Measurements from ENCODE around the gene DERL3.
"Not testable (repeated sequence)": the region's sequence is repeated elsewhere in the genome, so short reads cannot be mapped to it uniquely, and the experiment has no call there.

Gene DERL3

DNA sequence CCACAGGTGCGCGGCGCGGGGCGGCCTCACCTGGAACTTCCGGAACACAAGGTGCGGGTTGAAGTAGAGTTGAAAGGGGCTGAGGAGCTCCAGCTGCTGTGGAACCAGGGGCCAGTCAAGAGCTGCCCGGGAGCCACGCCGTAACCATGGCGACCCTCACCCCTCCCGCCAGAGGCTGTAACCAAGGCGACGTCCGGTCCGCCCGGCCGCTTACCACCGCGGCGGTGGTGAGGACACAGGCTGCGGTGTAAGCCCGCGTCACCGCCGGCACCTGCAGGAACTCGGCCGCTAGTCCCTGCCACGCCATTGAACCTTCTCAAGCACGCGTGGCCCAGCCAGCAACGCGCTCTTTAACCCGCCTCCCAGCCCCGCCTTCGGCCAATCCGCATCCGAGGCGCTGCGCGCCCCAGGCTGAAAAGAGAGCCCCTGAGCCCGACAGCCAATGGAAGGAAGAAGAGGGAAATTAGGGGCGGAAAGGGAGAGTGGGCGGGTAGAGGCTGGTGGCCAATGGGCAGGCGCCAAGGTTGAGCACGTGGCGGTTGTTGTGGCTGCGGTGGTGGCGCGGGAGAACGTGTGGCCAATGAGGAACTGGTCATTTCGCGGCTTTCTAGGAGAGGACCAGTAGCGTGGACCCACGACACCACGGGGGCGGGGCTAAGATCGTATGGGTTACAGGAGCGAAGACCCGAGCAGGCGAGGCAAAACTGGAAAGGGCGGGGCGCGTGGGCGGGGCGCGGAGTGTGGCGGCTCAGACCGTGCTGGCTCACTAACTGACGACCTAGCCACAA lies at the start of gene DERL3:
DERL3 (minus strand) TSS at position 326 of the 788 bp plus-strand sequence; CDS start at position 307, 19 bp downstream.
- DNase-seq: peak; percentile 96 to 99

- no peak for DNase-seq
Observed at GRCh38 chr22:23884140-23884539, 45.3 kb upstream of the DERL3 start.

GRCh38 chr22:23883658-23884057 lies 44.9 kb upstream of the DERL3 start:
- no peak for DNase-seq

DNA sequence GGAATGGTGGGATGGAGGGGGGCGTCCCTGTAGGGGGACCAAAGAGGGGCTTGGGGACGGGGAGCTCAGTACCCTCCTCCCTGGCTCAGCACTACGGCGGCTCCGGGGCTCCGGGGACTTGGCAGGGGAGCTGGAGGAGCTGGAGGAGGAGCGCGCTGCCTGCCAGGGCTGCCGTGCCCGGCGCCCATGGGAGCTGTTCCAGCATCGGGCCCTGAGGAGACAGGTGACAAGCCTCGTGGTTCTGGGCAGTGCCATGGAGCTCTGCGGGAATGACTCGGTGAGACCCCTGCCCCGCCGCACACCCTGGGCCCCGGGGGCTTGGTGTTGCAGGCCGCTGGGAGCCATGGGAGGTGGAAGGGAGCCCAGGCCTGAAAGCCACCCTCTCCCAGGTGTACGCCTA lies 43.6 kb upstream of the DERL3 start:
- DNase-seq: no peak

- no peak for DNase-seq
Observed at GRCh38 chr22:23878219-23878618, 39.4 kb upstream of the DERL3 start.

- no peak for DNase-seq
Observed at GRCh38 chr22:23877566-23877965, 38.8 kb upstream of the DERL3 start.

DNA sequence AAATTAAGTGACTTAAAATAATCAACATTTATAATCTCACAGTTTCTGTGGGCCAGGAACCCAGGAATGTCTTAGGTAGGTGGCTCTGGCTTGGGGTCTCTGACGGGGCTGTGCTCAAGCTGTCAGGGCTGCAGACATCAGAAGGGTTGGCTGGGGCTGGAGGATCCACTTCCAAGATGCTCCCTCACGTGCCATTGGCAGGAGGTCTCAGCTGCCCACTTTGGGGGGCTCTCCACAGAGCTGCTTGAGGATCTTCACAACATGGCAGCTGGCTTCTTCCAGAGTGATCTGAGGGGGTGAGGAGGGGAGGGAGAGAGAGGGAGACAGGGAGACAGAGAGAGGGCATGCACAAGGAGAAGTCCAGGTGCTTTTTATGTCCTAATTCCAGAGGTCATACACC lies 37.0 kb upstream of the DERL3 start:
- no peak for DNase-seq

DNA sequence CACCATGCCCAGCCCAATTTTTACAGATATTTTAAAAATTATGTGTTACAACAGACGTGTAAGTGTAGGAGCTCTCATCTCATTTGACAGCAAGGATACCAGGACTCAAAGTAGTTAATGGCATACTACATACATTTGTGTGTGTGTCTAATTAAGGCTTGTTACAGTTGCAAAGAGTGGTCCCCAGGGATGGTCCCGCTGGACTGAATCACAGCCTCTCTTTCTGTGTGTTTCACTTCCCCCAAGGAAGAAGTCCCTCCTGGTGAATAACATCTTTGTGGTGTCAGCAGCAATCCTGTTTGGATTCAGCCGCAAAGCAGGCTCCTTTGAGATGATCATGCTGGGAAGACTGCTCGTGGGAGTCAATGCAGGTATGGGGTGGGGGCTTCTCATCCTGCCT lies 36.1 kb upstream of the DERL3 start:
- no peak for DNase-seq

DNA sequence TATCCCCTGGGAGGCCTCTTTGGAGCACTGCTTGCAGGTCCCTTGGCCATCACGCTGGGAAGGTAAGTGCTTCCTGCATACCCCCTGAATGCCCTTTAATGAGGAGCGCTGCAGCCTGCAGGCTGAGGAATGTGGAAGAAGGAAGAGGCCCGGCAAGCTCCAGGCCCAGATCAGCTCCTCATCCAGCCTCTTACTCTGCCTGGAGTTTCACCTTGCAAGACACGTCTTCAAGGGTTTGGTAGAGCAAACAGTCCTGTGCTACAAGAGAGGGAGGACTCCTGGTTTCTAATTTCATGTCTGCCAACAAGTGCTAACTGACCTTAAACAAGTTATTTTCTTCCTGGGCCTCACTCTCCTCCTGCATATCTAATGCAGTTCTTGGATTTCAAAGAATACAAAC lies 29.8 kb upstream of the DERL3 start:
- no peak for DNase-seq

DNA sequence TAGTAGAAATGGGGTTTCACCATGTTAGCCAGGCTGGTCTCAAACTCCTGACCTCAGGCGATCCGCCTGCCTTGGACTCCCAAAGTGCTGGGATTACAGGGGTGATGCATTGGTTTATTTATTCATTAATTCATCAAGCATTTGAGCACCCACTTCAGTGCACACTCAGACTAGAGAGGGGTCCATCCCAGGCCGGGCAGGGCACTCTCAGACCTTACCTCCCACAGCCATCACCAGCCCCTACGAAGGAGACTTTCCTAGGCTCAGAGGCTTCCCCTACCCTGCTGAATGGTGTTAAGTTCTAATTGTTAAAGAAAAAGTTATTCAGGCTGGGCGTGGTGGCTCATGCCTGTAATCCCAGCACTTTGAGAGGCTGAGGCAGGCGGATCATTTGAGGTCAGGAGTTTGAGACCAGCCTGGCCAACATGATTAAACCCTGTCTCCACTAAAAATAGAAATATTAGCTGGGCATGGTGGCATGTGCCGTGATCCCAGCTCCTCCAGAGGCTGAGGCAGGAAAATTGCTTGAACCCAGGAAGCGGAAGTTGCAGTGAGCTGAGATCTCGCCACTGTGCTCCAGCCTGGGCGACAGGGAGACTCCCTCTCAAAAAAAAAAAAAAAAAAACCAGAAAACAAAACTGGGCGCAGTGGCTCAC lies 25.8 kb upstream of the DERL3 start:
- DNase-seq: not testable (repeated sequence)

DNA sequence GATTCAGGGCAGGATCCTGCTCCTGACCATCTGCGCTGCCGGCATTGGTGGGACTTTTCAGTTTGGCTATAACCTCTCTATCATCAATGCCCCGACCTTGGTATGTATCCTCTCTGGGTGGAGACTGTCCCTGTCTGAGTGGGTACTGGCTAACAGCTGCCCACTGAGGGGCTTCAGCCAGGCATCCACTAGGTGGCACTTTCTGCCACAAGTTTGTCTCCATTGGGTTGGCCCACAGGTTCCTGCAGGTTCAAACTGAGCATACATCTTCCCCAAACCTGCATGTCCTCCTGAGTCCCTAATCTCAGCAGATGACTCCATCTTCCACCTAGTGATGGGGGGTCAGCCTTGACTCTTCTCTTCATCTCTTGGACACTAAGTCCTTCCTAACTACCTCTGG lies 23.3 kb upstream of the DERL3 start:
- peak; percentile 31 to 42 for DNase-seq

DNA sequence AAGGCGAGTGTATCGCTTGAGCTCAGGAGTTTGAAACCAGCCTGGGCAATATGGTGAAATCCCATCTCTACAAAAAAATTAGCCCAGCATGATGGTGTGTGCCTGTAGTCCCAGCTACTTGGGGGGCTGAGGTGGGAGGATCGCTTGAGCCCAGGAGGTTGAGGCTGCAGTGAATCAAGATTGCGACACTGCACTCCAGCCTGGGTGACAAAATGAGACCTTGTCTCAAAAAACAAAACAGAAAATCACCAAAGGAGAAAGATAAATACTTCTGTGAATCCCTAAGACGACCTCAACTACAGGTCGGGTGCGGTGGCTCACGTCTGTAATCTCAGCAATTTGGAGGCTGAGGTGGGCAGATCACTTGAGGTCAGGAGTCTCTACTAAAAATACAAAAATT lies 21.4 kb upstream of the DERL3 start:
- DNase-seq: not testable (repeated sequence)

- no peak for DNase-seq
Observed at GRCh38 chr22:23859201-23859600, 20.4 kb upstream of the DERL3 start.

- no peak for DNase-seq
Observed at GRCh38 chr22:23858484-23858815, 19.6 kb upstream of the DERL3 start.

DNA sequence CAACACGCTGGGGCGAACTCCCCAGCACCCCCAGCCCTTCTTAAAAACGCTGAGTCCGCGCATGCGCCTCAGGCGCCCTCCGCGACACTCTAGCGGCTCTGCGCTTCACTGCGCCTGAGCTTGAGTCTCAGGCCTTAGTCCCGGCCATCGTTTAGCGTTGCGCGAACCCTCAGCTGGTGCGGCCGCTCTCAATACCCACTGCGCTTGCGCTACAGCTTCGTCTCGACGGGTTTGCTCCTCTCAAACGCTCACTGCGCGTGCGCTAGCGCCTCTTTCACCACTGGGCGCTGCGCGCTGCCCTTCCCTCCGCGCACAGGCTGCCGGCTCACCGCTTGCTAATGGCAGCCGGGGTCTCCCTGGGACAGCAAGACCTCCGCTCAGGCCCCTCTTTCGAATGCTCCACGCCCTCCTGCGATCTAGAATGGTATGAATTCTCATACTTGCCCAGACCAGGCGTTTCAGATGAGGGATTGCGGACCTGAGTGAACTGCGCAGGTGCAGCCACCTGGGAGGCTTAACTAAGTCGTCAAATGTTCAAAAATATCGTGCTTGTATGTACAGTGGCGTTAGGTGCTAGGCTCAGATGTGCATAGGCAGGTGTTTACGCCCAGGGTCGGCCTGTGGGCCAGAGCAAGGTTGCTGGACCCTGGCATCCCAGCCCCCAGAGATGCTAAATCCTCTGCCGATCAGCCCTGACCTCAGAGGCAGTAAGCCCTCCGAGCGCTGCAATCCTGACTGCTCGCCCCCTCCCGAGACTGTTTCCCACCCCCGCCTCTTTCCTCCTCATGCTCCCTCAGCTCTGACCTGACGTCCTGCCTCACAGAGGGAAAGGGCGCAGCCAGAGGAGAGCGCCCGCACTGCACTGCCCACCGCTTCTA lies 19.0 kb upstream of the DERL3 start, which contains the start of gene SLC2A11:
SLC2A11 (plus strand) TSS at position 270 of the 878 bp plus-strand sequence; CDS start at position 395, 125 bp downstream.
- peak; percentile 95 to 98 for DNase-seq

DNA sequence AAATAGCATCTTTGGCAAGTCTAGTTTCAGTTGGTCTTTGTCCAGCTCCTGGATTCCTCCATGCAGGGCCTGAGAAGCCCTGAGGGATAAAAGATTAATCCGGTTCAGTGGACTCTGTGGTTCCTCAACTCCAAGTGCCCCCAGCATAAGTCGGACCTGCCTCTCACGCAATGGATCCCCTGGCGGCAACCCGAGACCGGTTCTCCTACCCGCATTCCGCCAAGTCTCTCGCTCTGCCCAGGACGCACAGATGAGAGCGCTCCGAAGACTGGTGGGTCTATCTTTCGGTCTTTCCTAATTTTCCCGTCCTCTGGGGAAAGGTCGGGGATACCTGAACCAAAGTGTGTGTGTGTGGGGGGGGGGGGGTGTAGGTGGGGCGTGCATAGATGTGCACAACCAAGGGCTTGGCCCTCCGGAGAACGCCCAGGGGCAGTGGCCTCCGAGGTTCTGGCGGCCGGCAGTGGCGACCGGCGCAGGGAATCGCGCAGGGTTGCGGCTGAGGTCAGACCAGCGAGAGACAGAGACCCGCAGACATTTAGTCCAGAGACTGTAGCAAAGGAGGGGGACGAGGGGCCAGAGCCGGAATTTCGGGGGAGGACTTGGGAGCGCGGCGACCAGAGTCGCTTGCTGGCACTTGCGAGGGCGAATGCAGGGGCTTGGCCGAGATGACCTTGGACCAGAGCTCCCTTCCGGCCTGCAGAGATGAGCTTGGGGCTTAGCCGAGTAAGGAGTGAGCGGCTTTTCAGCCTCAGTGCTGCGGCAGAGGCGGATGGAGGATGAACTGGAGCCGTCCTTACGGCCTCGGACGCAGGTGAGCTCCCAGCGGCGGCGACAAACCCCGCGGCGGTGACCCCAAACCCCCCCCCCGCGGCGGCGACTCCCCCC lies 18.2 kb upstream of the DERL3 start:
- peak; percentile 13 to 27 for DNase-seq

DNA sequence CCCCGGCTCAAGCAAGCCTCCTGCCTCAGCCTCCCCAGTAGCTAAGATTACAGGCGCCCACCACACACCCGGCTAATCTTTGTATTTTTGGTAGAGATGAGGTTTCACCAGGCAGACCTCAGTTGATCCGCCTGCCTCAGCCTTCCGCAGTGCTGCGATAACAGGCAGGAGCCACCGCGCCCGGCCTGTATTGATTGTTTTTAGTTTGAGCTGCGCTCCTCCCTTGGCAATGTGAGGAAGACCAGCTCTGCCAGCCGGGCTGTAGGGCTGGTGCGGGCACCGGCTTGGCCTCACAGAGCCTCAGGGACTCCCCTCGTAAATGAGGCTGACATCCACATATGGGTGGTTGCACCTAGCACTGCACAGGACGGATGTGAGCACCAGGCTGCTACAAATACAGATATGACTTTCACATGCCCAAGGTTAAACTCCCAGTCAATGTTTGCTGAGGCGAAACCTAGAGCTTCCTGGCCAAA lies 11.4 kb upstream of the DERL3 start:
- no peak for DNase-seq

DNA sequence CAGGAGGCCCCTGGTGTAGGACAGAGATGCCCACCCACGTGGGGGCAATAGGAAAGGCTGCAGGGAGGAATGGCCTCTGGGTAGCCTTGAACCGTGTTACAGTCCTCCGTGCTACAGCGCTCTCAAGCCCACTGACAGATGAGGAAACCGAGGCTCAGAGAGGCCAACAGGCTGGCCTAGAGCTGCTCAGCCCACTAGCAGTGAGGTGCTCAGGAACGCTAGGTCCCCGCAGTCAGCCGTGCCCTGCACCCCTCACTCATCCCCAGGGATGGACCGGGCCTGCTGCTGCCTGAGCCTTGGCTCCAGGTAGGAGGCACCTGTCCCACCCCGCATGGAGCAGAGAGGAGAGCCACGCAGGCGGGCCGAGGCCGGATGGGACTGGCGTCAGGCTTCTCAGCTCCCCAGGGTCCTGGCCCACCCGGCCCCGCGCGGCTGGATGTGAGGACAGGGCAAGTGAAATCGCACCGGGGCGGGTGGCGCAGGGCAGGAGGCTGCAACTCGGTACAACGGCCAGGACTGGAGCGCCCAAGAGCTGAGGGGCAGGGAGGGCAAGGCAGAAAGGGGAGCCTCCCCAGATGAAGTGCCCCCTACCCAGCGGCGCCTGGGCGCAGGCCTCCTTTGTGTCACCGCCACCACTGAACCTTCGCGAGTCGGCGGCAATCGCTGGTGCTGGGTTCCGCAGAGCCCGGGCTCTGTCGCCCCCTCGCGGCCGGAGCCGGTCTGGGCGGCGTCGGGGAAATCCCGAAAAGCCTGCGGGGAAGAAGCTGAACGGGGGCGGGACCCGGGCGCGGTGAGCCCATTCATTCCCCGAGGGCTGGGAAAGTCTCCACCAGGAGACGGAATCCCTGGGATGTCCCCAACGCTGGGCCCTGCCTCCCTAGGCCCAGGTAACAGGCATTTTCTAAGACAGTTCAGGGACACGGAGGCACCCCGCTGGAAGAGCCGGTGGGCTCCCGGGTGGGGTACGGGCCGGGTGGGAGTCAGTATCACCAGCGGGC lies 10.5 kb upstream of the DERL3 start:
- DNase-seq: peak; percentile 84 to 86

GRCh38 chr22:23847991-23848864 lies 9.4 kb upstream of the DERL3 start:
- no peak for DNase-seq
